Sigmoid colon (tissue), 4 donors: ENCODE data around the gene SYTL2.

Experiments
- CTCF ChIP-seq, 4 experiments: fragments of 450-650 bp in 3 of 4; fragments of 200-600 bp in 1 of 4; IDR thresholded peaks; one replicate each; pipeline ENCODE4 v1.5.1; 2016 to 2019; ENCODE audit warnings: antibody characterized with exemption in 4 of 4, mild to moderate bottlenecking in 3 of 4, moderate library complexity in 2 of 4
- EP300 ChIP-seq, 4 donors: sonication (generic); formaldehyde crosslinking; IDR thresholded peaks; one replicate each; pipeline ENCODE4 v1.6.1; 2017; ENCODE audit warnings: antibody characterized with exemption in 4 of 4
- POLR2A ChIP-seq, 2 donors: fragments of 450-650 bp; IDR thresholded peaks; one replicate each; pipeline ENCODE4 v1.6.1; 2016; ENCODE audit warnings: antibody characterized with exemption in 2 of 2, mild to moderate bottlenecking in 2 of 2, moderate library complexity in 2 of 2
- POLR2AphosphoS5 ChIP-seq, 4 donors: sonication (generic); formaldehyde crosslinking; IDR thresholded peaks; one replicate each; pipeline ENCODE4 v1.6.1; 2017; ENCODE audit warnings: antibody characterized with exemption in 4 of 4

GRCh38 chr11:85647078-85647477, 163.9 kb downstream of the SYTL2 start:
- TF ChIP-seq CTCF (IDR thresholded peaks at IDR 0.05) (no peak), POLR2A (IDR thresholded peaks at IDR 0.05) (no peak), EP300 (IDR thresholded peaks at IDR 0.05) (no peak), POLR2AphosphoS5 (IDR thresholded peaks at IDR 0.05) (no peak)
